C4-2B (cell line): ENCODE results near the gene FGGY.

Experiments used
- H3K27ac ChIP-seq: fragments of 450-650 bp; 2 replicates; pipeline ENCODE4 v1.5.1; 2017
- CTCF ChIP-seq: fragments of 450-650 bp; conservative IDR thresholded peaks from 2 replicates; pipeline ENCODE4 v1.5.1; 2017; ENCODE audit warnings: mild to moderate bottlenecking
- ZFX ChIP-seq: fragments of 450-650 bp; IDR thresholded peaks from 2 replicates; pipeline ENCODE4 v1.6.1; 2017

Gene FGGY

GRCh38 chr1:59779949-59780348 lies 483.1 kb downstream of the FGGY start:
- H3K27ac ChIP-seq = no peak overlapping the region
- TF ChIP-seq ZFX (no peak), CTCF (peak; percentile 28)

GRCh38 chr1:59788825-59789224 lies 491.9 kb downstream of the FGGY start:
- TF ChIP-seq ZFX (no peak), CTCF (no peak)
- H3K27ac ChIP-seq = no peak overlapping the region

GRCh38 chr1:59798600-59798999 lies 501.7 kb downstream of the FGGY start:
- TF ChIP-seq ZFX (no peak), CTCF (no peak)
- H3K27ac ChIP-seq = no peak overlapping the region

GRCh38 chr1:59803458-59804038 lies 506.7 kb downstream of the FGGY start:
- no peak for TF ChIP-seq ZFX
- TF ChIP-seq CTCF = no peak

GRCh38 chr1:59804301-59804700 lies 507.4 kb downstream of the FGGY start:
- H3K27ac ChIP-seq = no peak overlapping the region
- TF ChIP-seq CTCF (no peak), ZFX (no peak)

More at GRCh38 chr1:59803458-59804038, 506.7 kb downstream of the FGGY start:
- H3K27ac ChIP-seq = no peak overlapping the region

GRCh38 chr1:59805554-59805953 lies 508.7 kb downstream of the FGGY start:
- H3K27ac ChIP-seq = no peak overlapping the region
- no peak for TF ChIP-seq CTCF
- no peak for TF ChIP-seq ZFX
